ENCODE data around the gene PDZD2.
"Not testable (repeated sequence)": the region's sequence is repeated elsewhere in the genome, so short reads cannot be mapped to it uniquely, and the experiment has no call there.

Gene PDZD2

GRCh38 chr5:31738199-31738598 is 99.3 kb downstream of the PDZD2 start:
- DNase-seq = no peak

- DNase-seq = no peak
These were observed 102.6 kb downstream of the PDZD2 start for GRCh38 chr5:31741496-31741895.

- no peak for DNase-seq
These were observed 104.7 kb downstream of the PDZD2 start for GRCh38 chr5:31743678-31744077.

- DNase-seq = no peak
These were observed 109.7 kb downstream of the PDZD2 start for GRCh38 chr5:31748458-31749172.

- DNase-seq = no peak
These were observed 111.3 kb downstream of the PDZD2 start for GRCh38 chr5:31750215-31750614.

GRCh38 chr5:31751610-31752009 is 112.7 kb downstream of the PDZD2 start:
- no peak for DNase-seq

GRCh38 chr5:31753700-31754357 is 114.9 kb downstream of the PDZD2 start:
- no peak for DNase-seq

DNA sequence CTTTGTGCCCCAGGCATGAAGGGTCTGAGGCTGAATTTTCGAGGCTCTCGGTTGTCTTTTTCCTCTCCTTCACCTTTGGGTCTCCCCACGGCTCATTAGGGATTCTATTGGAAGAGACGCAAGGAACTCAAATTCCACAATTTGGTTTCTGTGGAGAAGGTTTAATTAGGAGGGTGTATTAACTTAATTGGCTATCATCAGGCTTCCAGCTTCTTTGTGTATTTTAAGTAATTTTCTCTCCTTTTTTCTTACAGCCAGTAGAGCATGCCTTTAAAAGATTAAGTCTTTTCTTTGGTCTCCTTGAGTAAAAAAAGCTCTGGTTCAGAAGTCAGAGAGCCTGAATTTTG is 115.4 kb downstream of the PDZD2 start:
- DNase-seq = no peak

- DNase-seq = no peak
These were observed 116.1 kb downstream of the PDZD2 start for GRCh38 chr5:31754741-31755675.

DNA sequence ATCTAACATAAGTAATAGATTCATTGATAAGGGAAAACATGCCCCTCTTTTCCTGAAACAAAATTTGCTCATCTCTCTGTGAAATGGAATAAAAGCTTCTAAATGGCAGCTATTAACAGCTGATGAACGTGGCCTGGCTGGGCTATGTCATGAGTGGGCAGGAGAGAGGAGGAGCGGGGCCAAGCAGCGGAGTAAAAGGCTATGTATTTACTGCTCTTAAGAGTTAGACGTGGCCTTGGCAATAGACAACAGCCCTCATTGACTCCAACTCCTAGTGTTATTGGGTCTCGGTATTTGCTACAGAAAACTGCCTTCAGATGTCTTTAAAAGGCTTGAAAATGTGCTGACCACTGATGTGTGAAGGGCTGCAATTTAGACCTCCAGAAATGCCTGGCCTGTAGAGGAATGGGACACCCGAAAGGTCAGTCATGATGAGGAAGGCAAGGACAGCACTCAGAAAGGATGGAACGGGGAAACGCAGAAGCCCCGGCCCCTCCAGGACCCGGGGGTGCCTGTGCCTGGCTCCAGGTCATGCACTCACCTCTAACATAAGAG is 116.8 kb downstream of the PDZD2 start:
- no peak for DNase-seq

- no peak for DNase-seq
These were observed 118.9 kb downstream of the PDZD2 start for GRCh38 chr5:31757806-31758205.

DNA sequence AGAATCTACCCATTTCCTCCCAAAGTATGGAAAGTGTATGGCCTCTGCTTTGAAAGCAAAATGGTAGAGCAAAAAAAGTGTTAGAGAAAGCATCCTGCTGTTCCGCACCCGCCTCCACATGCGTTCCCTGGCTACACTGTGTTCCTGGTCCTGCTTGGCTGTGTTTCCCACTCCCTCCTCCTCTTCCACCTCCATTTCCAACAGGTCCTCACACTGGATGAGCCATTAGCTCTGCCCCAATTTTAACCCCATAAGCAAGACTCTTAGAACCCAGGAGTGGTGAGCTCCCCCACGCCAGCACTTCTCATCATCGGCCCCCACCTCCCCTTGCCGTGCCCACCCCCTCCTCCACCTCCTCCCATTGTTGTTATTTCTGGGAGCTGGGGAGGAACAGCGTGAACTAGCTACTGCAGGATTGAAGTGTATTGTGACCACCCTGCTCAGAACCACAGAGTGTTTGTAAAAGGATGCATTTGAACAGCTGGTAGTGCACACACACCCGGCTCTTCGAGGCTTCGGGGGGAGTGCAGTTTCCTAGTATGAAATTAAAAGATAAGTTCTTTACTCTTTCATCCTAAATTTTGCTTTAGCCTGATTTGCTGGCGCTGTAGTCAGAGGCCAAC is 120.0 kb downstream of the PDZD2 start:
- no peak for DNase-seq

GRCh38 chr5:31759925-31760324 is 121.0 kb downstream of the PDZD2 start:
- no peak for DNase-seq

- DNase-seq = no peak
These were observed 122.9 kb downstream of the PDZD2 start for GRCh38 chr5:31761877-31762276.

DNA sequence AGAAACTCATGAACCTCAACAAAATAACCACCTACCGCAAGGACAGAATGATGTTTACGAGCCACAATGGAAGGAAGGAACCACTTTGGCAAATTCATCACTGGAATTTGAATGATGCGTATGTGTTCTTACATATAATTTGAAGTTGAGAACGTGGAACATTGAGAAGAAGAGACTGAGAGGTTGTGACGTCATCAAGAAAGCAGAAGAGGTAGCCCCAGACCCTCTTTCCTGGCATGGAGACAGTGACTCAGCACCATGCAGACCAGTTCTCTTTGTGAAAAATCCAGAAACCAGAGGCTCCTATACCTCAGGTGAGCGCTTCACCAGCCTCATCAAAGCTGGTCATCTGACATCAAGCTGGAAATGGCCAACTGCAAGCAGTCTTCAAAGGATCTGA is 124.5 kb downstream of the PDZD2 start:
- no peak for DNase-seq

GRCh38 chr5:31764687-31765086 is 125.8 kb downstream of the PDZD2 start:
- DNase-seq = not testable (repeated sequence)

DNA sequence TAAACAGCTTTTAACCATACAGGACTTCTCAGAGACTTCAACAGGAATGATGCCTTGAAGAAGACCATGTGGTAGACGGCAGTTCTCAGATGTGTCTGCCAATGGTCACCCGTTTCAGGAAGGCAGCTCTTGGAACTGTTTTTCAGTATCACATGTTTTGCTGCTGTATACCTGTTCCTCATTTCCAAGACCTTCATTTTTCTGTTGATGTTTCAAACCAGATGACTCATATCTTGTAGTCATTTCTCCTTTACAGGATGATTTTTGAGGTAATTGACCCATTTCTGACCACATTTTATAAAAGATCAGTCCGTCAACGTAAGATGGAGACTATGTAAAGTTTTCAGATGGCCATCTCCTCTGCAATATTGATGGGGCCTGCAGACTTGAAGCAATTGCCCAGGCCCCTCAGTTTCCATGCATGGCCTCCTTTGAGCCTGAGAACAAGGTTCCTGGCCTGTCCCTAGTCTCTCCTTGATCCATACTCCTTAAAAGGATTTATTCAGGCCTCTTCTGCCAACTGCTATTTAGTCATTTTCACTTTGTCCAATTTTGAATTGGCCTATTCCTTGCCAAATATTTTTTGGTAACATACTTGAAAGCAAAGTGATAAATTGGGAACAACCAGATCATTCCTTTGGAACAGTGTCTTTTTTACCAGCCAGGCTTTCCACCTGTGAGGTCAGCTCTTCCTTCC is 128.6 kb downstream of the PDZD2 start:
- DNase-seq = no peak

- no peak for DNase-seq
These were observed 129.1 kb downstream of the PDZD2 start for GRCh38 chr5:31768046-31768445.

DNA sequence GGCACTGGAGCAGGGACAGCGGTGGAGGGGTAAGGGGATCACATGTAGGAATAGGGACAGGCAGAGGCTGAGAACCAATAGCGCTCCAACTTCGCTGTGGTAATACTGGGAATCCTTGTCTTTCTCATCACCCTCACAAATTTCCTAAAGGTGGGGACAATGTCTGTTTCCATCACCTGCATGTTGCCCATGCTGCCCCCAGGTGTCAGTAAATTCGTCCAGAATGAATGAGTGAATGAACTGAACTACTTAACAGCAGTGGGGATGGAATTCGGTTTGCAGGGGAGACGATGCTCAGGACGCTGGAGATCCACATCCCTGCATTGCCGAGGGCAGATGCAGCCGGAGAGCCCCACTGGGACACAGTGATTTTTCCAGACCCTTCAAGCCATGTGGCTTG is 129.9 kb downstream of the PDZD2 start:
- no peak for DNase-seq

DNA sequence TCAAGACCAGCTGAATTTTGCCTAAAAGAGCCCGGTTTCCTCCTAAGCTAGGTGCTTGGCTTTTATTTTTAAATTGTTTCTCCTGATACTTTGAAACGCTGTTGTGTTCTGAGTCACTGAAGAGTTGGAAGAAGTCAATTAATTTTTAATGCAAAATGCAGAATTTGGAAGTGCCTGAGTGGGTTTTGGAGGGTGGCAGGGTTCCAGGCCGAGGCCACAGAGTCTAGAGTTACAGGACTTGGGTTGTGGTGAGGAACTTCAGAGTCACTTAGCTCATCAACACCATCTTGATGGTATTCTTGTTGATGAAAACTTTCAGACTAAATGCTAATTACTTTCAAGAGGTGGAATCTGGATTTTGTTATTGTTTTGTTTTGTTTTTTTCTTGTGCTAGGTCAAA is 130.6 kb downstream of the PDZD2 start:
- no peak for DNase-seq

- DNase-seq = no peak
These were observed 131.3 kb downstream of the PDZD2 start for GRCh38 chr5:31770132-31770720.

DNA sequence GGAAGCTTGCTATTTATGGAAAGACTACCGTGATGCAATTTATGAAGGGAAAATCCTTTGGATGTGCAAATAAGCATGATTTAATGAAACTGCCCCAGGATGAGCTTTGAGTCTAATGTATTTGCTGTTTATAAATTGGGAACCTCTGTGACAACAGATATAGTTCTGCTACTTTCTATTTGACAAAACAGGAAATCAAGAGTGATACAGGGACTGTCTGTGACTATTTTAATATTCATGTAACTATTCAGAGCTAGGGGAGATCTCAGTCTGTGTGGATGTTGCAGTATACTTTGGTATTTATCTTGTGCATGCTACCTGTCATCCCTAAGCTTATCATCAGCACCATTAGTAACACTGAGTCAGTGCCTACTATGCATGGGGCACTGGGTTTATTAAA is 132.1 kb downstream of the PDZD2 start:
- no peak for DNase-seq
